Spleen (tissue), 11 donors: ENCODE data around the gene PLA2G4A. TPM values are rescaled to one million over a fixed set of nuclear protein-coding genes. Genes with fewer than 3 reads are reported as not detected.

Experiments
- DNase-seq: peaks from one replicate; pipeline ENCODE4 v3.0.0-alpha.2; 2020
- H3K27ac ChIP-seq, 8 donors: fragments of 200-600 bp; sonication (generic) in 7 of 8; 1 replicate in 4 of 8; 2 replicates in 4 of 8; pipeline versions ENCODE4 v1.5.0 to v1.8.0; 2016 to 2021; ENCODE audit warnings: inconsistent platforms in 4 of 8, mild to moderate bottlenecking in 4 of 8, moderate library complexity in 1 of 8
- H3K27me3 ChIP-seq, 7 donors: fragments of 200-600 bp; sonication (generic) in 6 of 7; replicated peaks in 1 of 7; 1 replicate in 4 of 7; 2 replicates in 3 of 7; pipeline versions ENCODE4 v1.5.0 to v1.8.0; 2016 to 2021; ENCODE audit warnings: inconsistent platforms in 3 of 7, mild to moderate bottlenecking in 1 of 7
- H3K36me3 ChIP-seq, 6 donors: fragments of 200-600 bp; sonication (generic) in 5 of 6; 1 replicate in 4 of 6; 2 replicates in 2 of 6; pipeline versions ENCODE4 v1.5.0 to v1.8.0; 2016 to 2021; ENCODE audit warnings: inconsistent platforms in 2 of 6
- H3K4me1 ChIP-seq, 6 donors: fragments of 200-600 bp; sonication (generic) in 5 of 6; 1 replicate in 3 of 6; 2 replicates in 3 of 6; pipeline versions ENCODE4 v1.5.0 to v1.8.0; 2016 to 2021; ENCODE audit warnings: inconsistent platforms in 3 of 6
- H3K4me3 ChIP-seq, 8 donors: fragments of 200-600 bp; sonication (generic) in 7 of 8; 1 replicate in 4 of 8; 2 replicates in 4 of 8; pipeline versions ENCODE4 v1.5.0 to v1.8.0; 2016 to 2021; ENCODE audit warnings: inconsistent platforms in 4 of 8, mild to moderate bottlenecking in 4 of 8, moderate library complexity in 2 of 8
- H3K9me3 ChIP-seq, 8 donors: fragments of 200-600 bp; sonication (generic) in 7 of 8; 1 replicate in 4 of 8; 2 replicates in 4 of 8; pipeline versions ENCODE4 v1.5.0 to v1.8.0; 2016 to 2021; ENCODE audit warnings: inconsistent platforms in 4 of 8
- CTCF ChIP-seq, 11 experiments: fragments of 200-600 bp in 7 of 11; fragments of 450-650 bp in 4 of 11; sonication (generic) in 4 of 11; IDR thresholded peaks in 8 of 11; conservative IDR thresholded peaks in 3 of 11; 1 replicate in 7 of 11; 2 replicates in 4 of 11; pipeline versions ENCODE4 v1.4.0 to v1.8.0; 2016 to 2021; ENCODE audit warnings: antibody characterized with exemption in 11 of 11, inconsistent platforms in 4 of 11, mild to moderate bottlenecking in 1 of 11
- POLR2A ChIP-seq, 3 donors: fragments of 450-650 bp; IDR thresholded peaks; one replicate each; pipeline ENCODE4 v1.5.1; 2017; ENCODE audit warnings: antibody characterized with exemption in 3 of 3, mild to moderate bottlenecking in 1 of 3
- POLR2AphosphoS5 ChIP-seq, 3 donors: sonication (generic); formaldehyde crosslinking; IDR thresholded peaks; one replicate each; pipeline ENCODE4 v1.5.1; 2017; ENCODE audit warnings: antibody characterized with exemption in 3 of 3
- WGBS, 5 donors: extraction: QIAGEN DNeasy Blood & Tissue Kit in 3 of 5; methylation state at CpG; one replicate each; pipeline versions ENCODE4 v1.1.5 to v1.1.7; 2013 to 2018; 5-methylcytosine and 5-hydroxymethylcytosine counted together
- intact Hi-C: fragments of 100-400 bp; cut with DNase I; formaldehyde crosslinking; loops from one replicate; pipeline ENCODE4 v1.15.0; 2023; ENCODE audit warnings: low total_unique reads
- polyA plus RNA-seq, 3 donors: library from polyadenylated mRNA; stranded (reverse); fragments of 200-250 nt; gene quantifications; one replicate each; pipeline ENCODE4 v1.2.1, GENCODE V29; 2013
- total RNA-seq, 7 donors: library from RNA; depleted of rRNA in 3 of 7; stranded (reverse); fragments of >200 nt in 3 of 7; fragmentation: NEBNext Ultra II Directional in 4 of 7; extraction: Animal tissue kit (Norgen Biotek cat#: 25700) in 4 of 7; gene quantifications; one replicate each; pipeline versions ENCODE4 v1.1.0 to v1.2.1, GENCODE V29; 2016 to 2021
- donor health status: healthy with polysubstance abuse.
- donor health status: DM: no; HTN: no; CAD: no; lungs with moderate emphysema.
- donor health status: DM: no; HTN: no; CAD: no.
- donor health status: Bipolar disorder and iron deficiency.
- donor health status: healthy.
- donor health status: DM: no; HTN: no; CAD: no.
- donor health status: DM: yes; HTN: yes; CAD: no.

Gene PLA2G4A
- total and polyA plus RNA-seq, 10 donors: 1.2 to 11.6 (median 7.2) TPM

GRCh38 chr1:186966456-186966855, 137.7 kb downstream of the PLA2G4A start:
- DNase-seq: no peak
- Histone ChIP-seq H3K4me1 (no peaks in the 10 kb centered on the region), H3K4me3 (no peak overlapping the region), H3K27me3 (no peaks in the 10 kb centered on the region), H3K36me3 (peaks cover 0 to 21% (median 0%) of the 10 kb centered on the region in 6 donors), H3K27ac (no peak overlapping the region), H3K9me3 (no peaks in the 10 kb centered on the region)
- intact Hi-C loops: no loop called here
- WGBS, 5 donors: 77 to 87% (median 83%) methylated on average over 4 of the region's 4 CpGs
- no peak for TF ChIP-seq CTCF (IDR thresholded peaks at IDR 0.05 in 8 of 11, conservative IDR thresholded peaks at IDR 0.05 in 3 of 11)
- TF ChIP-seq POLR2AphosphoS5 (IDR thresholded peaks at IDR 0.05): no peak
- no peak for TF ChIP-seq POLR2A (IDR thresholded peaks at IDR 0.05)

- Histone ChIP-seq H3K4me3 (no peak overlapping the region), H3K27me3 (no peaks in the 10 kb centered on the region), H3K9me3 (no peaks in the 10 kb centered on the region), H3K27ac (no peak overlapping the region), H3K4me1 (no peaks in the 10 kb centered on the region), H3K36me3 (peaks cover 0 to 21% (median 0%) of the 10 kb centered on the region in 6 donors)
- DNase-seq: no peak
- WGBS, 5 donors: 91 to 100% (median 96%) methylated on average over 2 of the region's 2 CpGs
- intact Hi-C loops: no loop called here
- no peak for TF ChIP-seq CTCF (IDR thresholded peaks at IDR 0.05 in 8 of 11, conservative IDR thresholded peaks at IDR 0.05 in 3 of 11)
- no peak for TF ChIP-seq POLR2A (IDR thresholded peaks at IDR 0.05)
- no peak for TF ChIP-seq POLR2AphosphoS5 (IDR thresholded peaks at IDR 0.05)
Observed at GRCh38 chr1:186967656-186968394, 139.1 kb downstream of the PLA2G4A start.

GRCh38 chr1:186974774-186975181, 146.0 kb downstream of the PLA2G4A start:
- no peak for DNase-seq
- H3K4me1 ChIP-seq: peaks cover 0 to 10% (median 0%) of the 10 kb centered on the region in 6 donors
- H3K27ac ChIP-seq: no peak overlapping the region
- H3K36me3 ChIP-seq: no peaks in the 10 kb centered on the region
- H3K4me3 ChIP-seq: no peak overlapping the region
- 45 to 63% (median 55%) methylated on average over 3 of the region's 3 CpGs for WGBS, 5 donors
- no peaks in the 10 kb centered on the region for H3K27me3 ChIP-seq
- no peaks in the 10 kb centered on the region for H3K9me3 ChIP-seq
- no peak for TF ChIP-seq POLR2AphosphoS5 (IDR thresholded peaks at IDR 0.05)
- TF ChIP-seq POLR2A (IDR thresholded peaks at IDR 0.05): no peak
- intact Hi-C loops: no loop called here

- H3K27me3 ChIP-seq: no peaks in the 10 kb centered on the region
- TF ChIP-seq POLR2A (IDR thresholded peaks at IDR 0.05) (no peak), CTCF (IDR thresholded peaks at IDR 0.05 in 8 of 11, conservative IDR thresholded peaks at IDR 0.05 in 3 of 11) (no peak), POLR2AphosphoS5 (IDR thresholded peaks at IDR 0.05) (no peak)
- no peaks in the 10 kb centered on the region for H3K9me3 ChIP-seq
- peaks cover 0 to 10% (median 0%) of the 10 kb centered on the region in 6 donors for H3K4me1 ChIP-seq
- no peak overlapping the region for H3K27ac ChIP-seq
- no peaks in the 10 kb centered on the region for H3K36me3 ChIP-seq
- H3K4me3 ChIP-seq: no peak overlapping the region
- no peak for DNase-seq
- 71 to 92% (median 77%) methylated on average over 1 of the region's 1 CpG for WGBS, 5 donors
- intact Hi-C loops: no loop called here
Observed at GRCh38 chr1:186975220-186975619, 146.5 kb downstream of the PLA2G4A start.
